Gastroesophageal sphincter (tissue), 3 donors: ENCODE results near the gene ABR.

ENCODE experiments used
- CTCF ChIP-seq, 4 experiments: fragments of 200-600 bp in 2 of 4; fragments of 450-650 bp in 2 of 4; sonication (generic) in 1 of 4; IDR thresholded peaks; one replicate each; pipeline ENCODE4 v1.5.1; 2017 to 2019; ENCODE audit warnings: antibody characterized with exemption in 4 of 4, mild to moderate bottlenecking in 2 of 4, moderate library complexity in 2 of 4
- EP300 ChIP-seq: sonication (generic); formaldehyde crosslinking; IDR thresholded peaks from one replicate; pipeline ENCODE4 v1.6.1; 2017; ENCODE audit warnings: antibody characterized with exemption, mild to moderate bottlenecking
- POLR2AphosphoS5 ChIP-seq: sonication (generic); formaldehyde crosslinking; IDR thresholded peaks from one replicate; pipeline ENCODE4 v1.6.1; 2017; ENCODE audit warnings: antibody characterized with exemption

GRCh38 chr17:1007310-1008007, 172.3 kb downstream of the ABR start:
- TF ChIP-seq EP300 (no peak), POLR2AphosphoS5 (no peak), CTCF (IDR thresholded peaks at IDR 0.05) (no peak)
